NB4 (cell line): ENCODE data around the gene GHITM.

Source experiments
- CTCF ChIP-seq: IDR thresholded peaks from one replicate; pipeline ENCODE4 v1.5.1; 2012; ENCODE audit warnings: low read depth, low read length
- MAX ChIP-seq: IDR thresholded peaks from 2 replicates; pipeline ENCODE4 v1.6.1; 2011; ENCODE audit warnings: low read depth, low read length
- MYC ChIP-seq: IDR thresholded peaks from 2 replicates; pipeline ENCODE4 v1.6.1; 2011; ENCODE audit warnings: low read depth, low read length
- POLR2A ChIP-seq: IDR thresholded peaks from 2 replicates; pipeline ENCODE4 v1.6.1; 2011; ENCODE audit warnings: mild to moderate bottlenecking; ENCODE audit not compliant: insufficient read length; ENCODE audit errors: extremely low read depth

GRCh38 chr10:84156009-84156408 lies 16.7 kb downstream of the GHITM start:
- TF ChIP-seq MAX (no peak), CTCF (no peak), POLR2A (no peak), MYC (no peak)
